H9 (cell line): Measurements from ENCODE around the gene PTGDR2. TPM values are rescaled to one million over a fixed set of nuclear protein-coding genes. Genes with fewer than 3 reads are reported as not detected.

Experiments used
- DNase-seq: peaks from one replicate; pipeline ENCODE4 v3.0.0-alpha.2; 2017
- H2AFZ ChIP-seq: one replicate; pipeline ENCODE4 v1.6.1; 2013; ENCODE audit warnings: mild to moderate bottlenecking, low read length, control low read depth, moderate library complexity
- H2AK5ac ChIP-seq: 2 replicates; pipeline ENCODE4 v1.6.1; 2013; ENCODE audit warnings: low read length, control low read depth, mixed read lengths; ENCODE audit not compliant: insufficient read length
- H2BK120ac ChIP-seq: one replicate; pipeline ENCODE4 v1.6.1; 2013; ENCODE audit warnings: low read depth, mild to moderate bottlenecking, low read length, control low read depth, inconsistent platforms; ENCODE audit not compliant: poor library complexity, severe bottlenecking
- H2BK12ac ChIP-seq: 2 replicates; pipeline ENCODE4 v1.6.1; 2013; ENCODE audit warnings: low read length, control low read depth, mixed read lengths, low read depth; ENCODE audit not compliant: insufficient read length
- H2BK15ac ChIP-seq: 2 replicates; pipeline ENCODE4 v1.6.1; 2013; ENCODE audit warnings: low read depth, low read length, control low read depth
- H2BK20ac ChIP-seq: one replicate; pipeline ENCODE4 v1.6.1; 2013; ENCODE audit warnings: low read depth, mild to moderate bottlenecking, low read length, control low read depth, inconsistent platforms; ENCODE audit not compliant: poor library complexity, severe bottlenecking
- H2BK5ac ChIP-seq: 2 replicates; pipeline ENCODE4 v1.6.1; 2013; ENCODE audit warnings: low read length, control low read depth, mixed read lengths; ENCODE audit not compliant: insufficient read length
- H3K14ac ChIP-seq: 2 replicates; pipeline ENCODE4 v1.6.1; 2013; ENCODE audit warnings: low read length, control low read depth; ENCODE audit not compliant: insufficient read depth
- H3K18ac ChIP-seq: 2 replicates; pipeline ENCODE4 v1.6.1; 2013; ENCODE audit warnings: low read depth, mild to moderate bottlenecking, mixed read lengths, low read length, control low read depth; ENCODE audit not compliant: insufficient read length
- H3K23ac ChIP-seq: 2 replicates; pipeline ENCODE4 v1.6.1; 2013; ENCODE audit warnings: low read length, control low read depth, mixed read lengths, low read depth; ENCODE audit not compliant: insufficient read length
- H3K23me2 ChIP-seq: 2 replicates; pipeline ENCODE4 v1.6.1; 2013; ENCODE audit warnings: low read depth, mild to moderate bottlenecking, mixed read lengths, low read length, control low read depth; ENCODE audit not compliant: insufficient read length, poor library complexity, severe bottlenecking
- H3K27ac ChIP-seq: 2 replicates; pipeline ENCODE4 v1.5.1; 2013; ENCODE audit warnings: low read length, control low read depth, mixed read lengths, low read depth; ENCODE audit not compliant: insufficient read length
- H3K27me3 ChIP-seq: 2 replicates; pipeline ENCODE4 v1.6.1; 2013; ENCODE audit warnings: low read length, control low read depth, inconsistent platforms; ENCODE audit not compliant: insufficient read depth
- H3K4ac ChIP-seq: 2 replicates; pipeline ENCODE4 v1.6.1; 2013; ENCODE audit warnings: low read depth, mild to moderate bottlenecking, control low read depth, inconsistent platforms, low read length, moderate library complexity
- H3K4me1 ChIP-seq: 2 replicates; pipeline ENCODE4 v1.6.1; 2013; ENCODE audit warnings: low read length, control low read depth, inconsistent platforms; ENCODE audit not compliant: insufficient read depth
- H3K4me2 ChIP-seq: 2 replicates; pipeline ENCODE4 v1.6.1; 2013; ENCODE audit warnings: low read length, control low read depth, mixed read lengths; ENCODE audit not compliant: insufficient read length, insufficient read depth
- H3K56ac ChIP-seq: 2 replicates; pipeline ENCODE4 v1.6.1; 2013; ENCODE audit warnings: low read depth, mild to moderate bottlenecking, mixed read lengths, low read length, control low read depth; ENCODE audit not compliant: insufficient read length
- H3K79me1 ChIP-seq: 2 replicates; pipeline ENCODE4 v1.6.1; 2013; ENCODE audit warnings: low read depth, mild to moderate bottlenecking, moderate library complexity, low read length, control low read depth, inconsistent platforms; ENCODE audit not compliant: insufficient read depth, poor library complexity, severe bottlenecking
- H3K79me2 ChIP-seq: 2 replicates; pipeline ENCODE4 v1.6.1; 2013; ENCODE audit warnings: low read length, control low read depth, inconsistent platforms; ENCODE audit not compliant: insufficient read depth
- H3K9ac ChIP-seq: 2 replicates; pipeline ENCODE4 v1.6.1; 2013; ENCODE audit warnings: low read length, control low read depth, mixed read lengths; ENCODE audit not compliant: insufficient read length; ENCODE audit errors: extremely low read depth
- H3K9me3 ChIP-seq: one replicate; pipeline ENCODE4 v1.6.1; 2013; ENCODE audit warnings: low read depth, low read length, inconsistent platforms; ENCODE audit not compliant: control insufficient read depth
- H3T11ph ChIP-seq: one replicate; pipeline ENCODE4 v1.6.1; 2013; ENCODE audit warnings: mild to moderate bottlenecking, low read length, control low read depth, inconsistent platforms
- H4K20me1 ChIP-seq: one replicate; pipeline ENCODE4 v1.6.1; 2013; ENCODE audit not compliant: control insufficient read depth, insufficient read length, insufficient read depth
- H4K5ac ChIP-seq: 2 replicates; pipeline ENCODE4 v1.6.1; 2013; ENCODE audit warnings: low read depth, mild to moderate bottlenecking, mixed read lengths, low read length, control low read depth; ENCODE audit not compliant: insufficient read length
- H4K8ac ChIP-seq: replicated peaks from 2 replicates; pipeline ENCODE4 v1.6.1; 2013; ENCODE audit warnings: low read length, control low read depth, mixed read lengths, low read depth; ENCODE audit not compliant: insufficient read length
- H4K91ac ChIP-seq: 2 replicates; pipeline ENCODE4 v1.6.1; 2013; ENCODE audit warnings: low read depth, mild to moderate bottlenecking, moderate library complexity, mixed read lengths, low read length, control low read depth; ENCODE audit not compliant: insufficient read length
- H3K27ac Mint-ChIP-seq, 3 experiments: 2 replicates in 2 of 3; 3 replicates in 1 of 3; pipeline ENCODE4 v1.8.0; 2020 to 2021; ENCODE audit warnings: mixed read lengths in 3 of 3, mild to moderate bottlenecking in 1 of 3, moderate library complexity in 1 of 3
- H3K27me3 Mint-ChIP-seq: 2 replicates; pipeline ENCODE4 v1.8.0; 2021; ENCODE audit warnings: low read depth, mild to moderate bottlenecking, moderate library complexity, mixed read lengths
- H3K36me3 Mint-ChIP-seq, 3 experiments: 2 replicates in 2 of 3; 3 replicates in 1 of 3; pipeline ENCODE4 v1.8.0; 2020 to 2021; ENCODE audit warnings: low read depth in 3 of 3, mixed read lengths in 3 of 3; ENCODE audit not compliant: insufficient read depth in 1 of 3
- H3K4me1 Mint-ChIP-seq, 2 experiments: 2 replicates each; pipeline ENCODE4 v1.8.0; 2020; ENCODE audit warnings: mixed read lengths in 2 of 2
- H3K4me3 Mint-ChIP-seq, 2 experiments: 2 replicates in 1 of 2; 3 replicates in 1 of 2; pipeline ENCODE4 v1.8.0; 2020 to 2021; ENCODE audit warnings: mild to moderate bottlenecking in 2 of 2, mixed read lengths in 2 of 2, moderate library complexity in 1 of 2
- H3K9me3 Mint-ChIP-seq, 2 experiments: 2 replicates in 1 of 2; 3 replicates in 1 of 2; pipeline ENCODE4 v1.8.0; 2020; ENCODE audit warnings: mild to moderate bottlenecking in 2 of 2, mixed read lengths in 2 of 2, moderate library complexity in 1 of 2
- WGBS: extraction: QIAGEN DNeasy Blood & Tissue Kit; methylation state at CpG from one replicate; pipeline ENCODE4 v1.1.7; 2013; ENCODE audit warnings: missing lambda C conversion rate, low lambda C conversion rate, mixed read lengths; ENCODE audit not compliant: insufficient read length; ENCODE audit errors: extremely low coverage; 5-methylcytosine and 5-hydroxymethylcytosine counted together
- total RNA-seq: library from RNA; stranded (reverse); gene quantifications from 2 replicates; pipeline ENCODE4 v1.2.1, GENCODE V29; 2021
- TF ChIP-seq, protein P1 (sequence below): fragments of 200-600 bp; sonication (generic); conservative IDR thresholded peaks from 3 replicates; pipeline ENCODE4 v1.8.0; 2021; ENCODE audit warnings: antibody characterized with exemption, mild to moderate bottlenecking

Gene PTGDR2
- total RNA-seq, 1 experiment from 2014 or later = not detected

DNA sequence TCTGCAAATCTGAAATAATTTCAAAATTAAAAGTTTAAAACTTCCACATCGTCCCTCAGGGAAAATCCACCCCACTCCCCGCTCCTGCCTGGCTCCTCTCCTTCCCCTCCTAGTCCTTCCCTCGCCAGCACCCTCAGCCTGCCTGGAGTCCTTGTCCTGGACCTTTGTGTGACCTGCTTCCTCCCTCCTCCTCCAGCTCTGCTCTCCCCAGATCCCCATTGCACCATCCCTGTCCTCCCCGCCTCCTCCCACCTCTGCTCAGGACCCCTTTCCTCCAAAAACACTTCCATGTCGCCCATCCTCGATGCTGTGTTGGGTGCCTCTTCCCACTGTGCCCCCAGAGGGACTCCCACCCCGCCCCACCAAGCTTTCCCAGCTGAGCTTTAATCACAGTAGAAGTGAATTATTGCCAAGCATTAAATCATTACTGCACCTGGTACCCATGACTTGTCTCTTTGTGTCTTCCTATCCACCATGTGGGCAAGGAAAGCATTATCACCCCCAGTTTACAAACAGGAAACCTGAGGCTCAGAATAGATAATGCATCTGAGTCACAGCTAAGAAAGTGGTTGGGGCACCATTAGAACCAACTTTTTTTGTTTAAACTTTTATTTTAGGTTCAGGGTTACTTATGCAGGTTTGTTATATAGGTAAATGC, 9.2 kb upstream of the PTGDR2 start:
- Histone ChIP-seq H4K5ac (no peak overlapping the region), H3K14ac (no peak overlapping the region), H3K27ac (no peak overlapping the region), H2BK20ac (no peak overlapping the region), H3K9ac (no peak overlapping the region), H3K23me2 (no peaks in the 10 kb centered on the region), H2BK5ac (no peak overlapping the region), H3K9me3 (no peaks in the 10 kb centered on the region), H3K79me2 (no peaks in the 10 kb centered on the region), H2BK120ac (no peak overlapping the region), H2BK12ac (no peak overlapping the region), H3K4me1 (no peaks in the 10 kb centered on the region), H2AFZ (no peak overlapping the region), H2BK15ac (no peak overlapping the region), H3K27me3 (no peaks in the 10 kb centered on the region), H4K20me1 (no peaks in the 10 kb centered on the region), H4K8ac (no peak overlapping the region), H3K23ac (no peak overlapping the region), H3K18ac (no peak overlapping the region), H3K79me1 (no peaks in the 10 kb centered on the region), H3K4ac (no peak overlapping the region), H4K91ac (no peak overlapping the region), H3K56ac (no peak overlapping the region), H3T11ph (no peak overlapping the region), H2AK5ac (no peak overlapping the region), H3K4me2 (no peak overlapping the region)
- no CpG with 5 or more reads among the region's 7 CpGs for WGBS
- TF ChIP-seq, protein P1, sequence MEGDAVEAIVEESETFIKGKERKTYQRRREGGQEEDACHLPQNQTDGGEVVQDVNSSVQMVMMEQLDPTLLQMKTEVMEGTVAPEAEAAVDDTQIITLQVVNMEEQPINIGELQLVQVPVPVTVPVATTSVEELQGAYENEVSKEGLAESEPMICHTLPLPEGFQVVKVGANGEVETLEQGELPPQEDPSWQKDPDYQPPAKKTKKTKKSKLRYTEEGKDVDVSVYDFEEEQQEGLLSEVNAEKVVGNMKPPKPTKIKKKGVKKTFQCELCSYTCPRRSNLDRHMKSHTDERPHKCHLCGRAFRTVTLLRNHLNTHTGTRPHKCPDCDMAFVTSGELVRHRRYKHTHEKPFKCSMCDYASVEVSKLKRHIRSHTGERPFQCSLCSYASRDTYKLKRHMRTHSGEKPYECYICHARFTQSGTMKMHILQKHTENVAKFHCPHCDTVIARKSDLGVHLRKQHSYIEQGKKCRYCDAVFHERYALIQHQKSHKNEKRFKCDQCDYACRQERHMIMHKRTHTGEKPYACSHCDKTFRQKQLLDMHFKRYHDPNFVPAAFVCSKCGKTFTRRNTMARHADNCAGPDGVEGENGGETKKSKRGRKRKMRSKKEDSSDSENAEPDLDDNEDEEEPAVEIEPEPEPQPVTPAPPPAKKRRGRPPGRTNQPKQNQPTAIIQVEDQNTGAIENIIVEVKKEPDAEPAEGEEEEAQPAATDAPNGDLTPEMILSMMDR = no peak
- Mint-ChIP-seq H3K27ac (no peak overlapping the region), H3K36me3 (no peaks in the 10 kb centered on the region; a peak in 1 of 7 replicates), H3K4me3 (no peak overlapping the region), H3K27me3 (peaks cover 2% of the 10 kb centered on the region; the same call in 1 of the 2 replicates), H3K9me3 (peaks cover 0 to 2% of the 10 kb centered on the region in 2 experiments; a peak in 1 of 5 replicates), H3K4me1 (peaks cover 0 to 2% of the 10 kb centered on the region in 2 experiments; a peak in 2 of 4 replicates)
- no peak for DNase-seq
